Subcutaneous adipose tissue (tissue), 4 donors: ENCODE data around the gene GRXCR2. TPM values are rescaled to one million over a fixed set of nuclear protein-coding genes. Genes with fewer than 3 reads are reported as not detected.

Experiments
- total RNA-seq, 4 donors: library from RNA; depleted of rRNA; stranded (reverse); fragments of >200 nt; gene quantifications; one replicate each; pipeline ENCODE4 v1.1.0, GENCODE V29; 2016
- TF ChIP-seq, protein P1 (sequence below): fragments of 450-650 bp; IDR thresholded peaks from one replicate; pipeline ENCODE4 v1.5.1; 2016; ENCODE audit warnings: low read depth, mild to moderate bottlenecking, control low read depth, antibody characterized with exemption, moderate library complexity

GRXCR2 gene
- total RNA-seq, 4 donors from 2014 or later, result not detected

DNA sequence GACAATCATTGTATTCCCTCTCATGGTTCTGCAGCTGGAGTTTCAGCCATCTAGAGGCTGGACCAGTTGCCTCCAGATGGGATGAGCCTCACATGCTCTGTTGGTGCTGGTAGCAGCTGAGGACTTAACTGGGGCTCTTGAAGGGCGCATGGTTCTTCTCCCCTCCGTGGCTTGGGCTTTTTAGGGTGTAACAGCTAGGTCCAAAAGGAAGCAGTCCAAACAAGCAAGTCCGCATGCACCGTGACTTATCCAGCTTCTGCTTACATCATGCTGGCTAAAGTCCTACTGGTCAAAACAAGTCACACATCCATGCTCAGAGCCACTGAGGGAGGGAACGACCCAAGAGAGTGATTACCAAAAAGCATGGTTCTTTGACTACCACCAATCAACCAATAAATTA is 31.9 kb upstream of the GRXCR2 start:
- TF ChIP-seq, protein P1, sequence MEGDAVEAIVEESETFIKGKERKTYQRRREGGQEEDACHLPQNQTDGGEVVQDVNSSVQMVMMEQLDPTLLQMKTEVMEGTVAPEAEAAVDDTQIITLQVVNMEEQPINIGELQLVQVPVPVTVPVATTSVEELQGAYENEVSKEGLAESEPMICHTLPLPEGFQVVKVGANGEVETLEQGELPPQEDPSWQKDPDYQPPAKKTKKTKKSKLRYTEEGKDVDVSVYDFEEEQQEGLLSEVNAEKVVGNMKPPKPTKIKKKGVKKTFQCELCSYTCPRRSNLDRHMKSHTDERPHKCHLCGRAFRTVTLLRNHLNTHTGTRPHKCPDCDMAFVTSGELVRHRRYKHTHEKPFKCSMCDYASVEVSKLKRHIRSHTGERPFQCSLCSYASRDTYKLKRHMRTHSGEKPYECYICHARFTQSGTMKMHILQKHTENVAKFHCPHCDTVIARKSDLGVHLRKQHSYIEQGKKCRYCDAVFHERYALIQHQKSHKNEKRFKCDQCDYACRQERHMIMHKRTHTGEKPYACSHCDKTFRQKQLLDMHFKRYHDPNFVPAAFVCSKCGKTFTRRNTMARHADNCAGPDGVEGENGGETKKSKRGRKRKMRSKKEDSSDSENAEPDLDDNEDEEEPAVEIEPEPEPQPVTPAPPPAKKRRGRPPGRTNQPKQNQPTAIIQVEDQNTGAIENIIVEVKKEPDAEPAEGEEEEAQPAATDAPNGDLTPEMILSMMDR, result no peak

DNA sequence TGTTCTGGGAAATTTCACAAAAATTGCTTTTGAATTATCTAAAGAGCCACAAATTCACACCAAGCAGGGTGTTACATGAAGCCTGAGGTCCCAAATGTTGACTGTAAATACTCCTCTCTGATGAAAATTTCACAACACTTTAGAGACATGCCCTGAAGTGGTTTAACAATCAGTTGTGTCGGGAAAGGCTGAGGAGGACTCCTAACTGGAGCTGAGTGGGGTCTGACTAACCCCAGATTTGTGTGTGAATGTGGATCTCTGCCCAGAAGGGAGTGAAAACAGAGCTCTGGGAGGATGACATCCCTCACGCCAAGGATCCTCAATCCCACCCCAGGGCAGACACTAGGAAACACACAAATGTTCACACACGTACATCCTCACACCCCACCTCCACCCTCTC is 31.1 kb upstream of the GRXCR2 start:
- TF ChIP-seq, protein P1, result no peak

DNA sequence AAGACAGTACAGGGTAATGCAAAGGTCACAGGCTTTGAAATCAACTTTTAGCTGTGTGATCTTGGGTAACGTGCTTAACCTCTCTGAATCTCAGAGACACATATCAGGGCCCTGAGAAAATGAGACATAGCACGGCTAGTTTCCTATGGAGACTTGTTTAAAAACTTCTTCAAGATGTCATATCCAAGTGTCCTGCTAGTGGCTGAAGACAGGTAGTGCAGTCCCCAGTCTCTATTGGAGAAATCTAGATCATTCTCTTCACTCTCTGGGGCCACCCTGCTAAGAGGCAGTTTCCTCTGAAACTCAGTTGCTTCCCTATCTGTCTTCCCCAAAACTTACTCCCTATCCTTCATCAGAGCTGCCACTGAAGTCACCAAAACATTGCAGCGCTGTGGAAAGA is 30.3 kb upstream of the GRXCR2 start:
- TF ChIP-seq, protein P1, result no peak

DNA sequence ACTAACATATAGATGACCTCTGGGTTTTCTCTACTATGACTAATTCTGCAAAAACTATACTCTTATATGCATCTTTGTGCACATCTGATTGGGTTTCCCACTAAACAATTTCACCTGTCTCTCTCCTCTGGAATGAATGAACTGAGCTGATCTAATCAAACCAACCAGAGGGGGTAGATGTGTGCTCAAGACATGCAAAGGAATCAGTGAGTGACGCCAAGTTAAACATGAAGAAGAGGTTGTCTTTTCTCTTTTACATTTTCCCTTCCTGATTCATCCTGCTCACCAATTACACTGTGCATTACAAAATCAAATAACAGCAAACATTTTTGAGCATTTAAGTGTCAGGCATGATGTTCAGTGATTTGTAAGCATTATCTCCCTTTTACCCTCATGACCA is 29.6 kb upstream of the GRXCR2 start:
- TF ChIP-seq, protein P1, result no peak

DNA sequence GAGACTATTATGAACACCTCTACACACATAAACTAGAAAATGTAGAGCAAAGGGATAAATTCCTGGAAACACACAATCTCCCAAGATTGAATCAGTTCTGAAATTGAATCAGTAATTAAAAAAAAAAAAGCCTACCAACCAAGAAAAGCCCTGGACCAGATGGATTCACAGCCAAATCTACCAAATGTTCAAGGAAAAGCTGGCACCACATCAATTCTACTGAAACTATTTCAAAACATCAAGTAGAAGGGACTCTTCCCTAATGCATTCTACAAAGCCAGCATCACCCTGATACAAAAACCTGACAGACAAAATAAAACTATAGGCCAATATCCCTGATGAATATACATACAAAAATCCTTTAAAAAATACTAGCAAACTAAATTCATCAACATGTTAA is 25.4 kb upstream of the GRXCR2 start:
- TF ChIP-seq, protein P1, result no peak

DNA sequence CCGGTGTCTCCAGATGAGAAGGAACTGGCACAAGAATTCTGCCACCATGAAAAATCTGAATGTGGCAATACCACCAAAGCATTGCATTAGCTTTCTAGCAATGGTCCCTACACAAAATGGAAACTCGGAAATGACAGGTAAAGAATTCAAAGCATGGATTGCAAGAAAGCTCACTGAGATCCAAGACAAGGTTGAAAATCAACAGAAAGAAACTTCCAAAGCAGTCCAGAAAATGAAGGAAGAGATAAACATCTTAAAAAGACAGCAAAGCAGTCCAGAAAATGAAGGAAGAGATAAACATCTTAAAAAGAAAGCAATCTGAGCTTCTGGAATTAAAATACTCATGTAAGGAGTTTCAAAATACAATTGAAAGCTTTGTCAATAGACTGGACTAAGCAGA is 16.8 kb upstream of the GRXCR2 start:
- TF ChIP-seq, protein P1, result no peak

DNA sequence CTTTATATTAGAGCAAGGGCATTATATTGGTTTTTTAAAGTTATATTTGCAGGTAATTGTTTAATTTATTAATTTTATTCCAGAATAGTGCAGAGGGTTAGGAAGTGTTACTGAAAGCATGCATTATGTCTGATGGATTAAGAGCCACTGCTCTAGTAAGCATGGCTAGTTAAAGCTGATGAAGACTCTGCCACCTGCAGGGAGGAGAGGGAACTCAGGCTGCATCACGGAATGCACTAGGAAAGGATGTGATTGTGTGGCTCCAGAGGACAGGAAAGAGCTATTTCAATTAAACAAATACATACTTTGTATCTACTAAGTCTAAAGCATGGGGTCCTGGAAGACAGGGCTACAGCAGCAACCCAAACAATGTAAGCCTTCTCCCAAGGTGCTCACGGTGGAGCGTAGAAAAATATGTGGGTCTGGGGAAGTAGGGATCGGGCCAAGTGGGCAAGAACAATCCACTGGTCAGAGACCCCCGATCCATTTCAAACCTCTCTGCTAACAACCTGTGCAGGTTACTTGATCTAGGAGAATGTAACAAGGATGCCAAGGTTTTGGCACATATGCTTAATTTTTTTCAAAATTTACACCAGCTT is 15.3 kb upstream of the GRXCR2 start:
- TF ChIP-seq, protein P1, result no peak
